ENCODE measurements around the gene CHIT1. TPM values are rescaled to one million over a fixed set of nuclear protein-coding genes. Genes with fewer than 3 reads are reported as not detected.

CHIT1 gene
- total and polyA plus RNA-seq, 9 donors, result 0.08 to 26.9 (median 0.90) TPM; not detected in 3

DNA sequence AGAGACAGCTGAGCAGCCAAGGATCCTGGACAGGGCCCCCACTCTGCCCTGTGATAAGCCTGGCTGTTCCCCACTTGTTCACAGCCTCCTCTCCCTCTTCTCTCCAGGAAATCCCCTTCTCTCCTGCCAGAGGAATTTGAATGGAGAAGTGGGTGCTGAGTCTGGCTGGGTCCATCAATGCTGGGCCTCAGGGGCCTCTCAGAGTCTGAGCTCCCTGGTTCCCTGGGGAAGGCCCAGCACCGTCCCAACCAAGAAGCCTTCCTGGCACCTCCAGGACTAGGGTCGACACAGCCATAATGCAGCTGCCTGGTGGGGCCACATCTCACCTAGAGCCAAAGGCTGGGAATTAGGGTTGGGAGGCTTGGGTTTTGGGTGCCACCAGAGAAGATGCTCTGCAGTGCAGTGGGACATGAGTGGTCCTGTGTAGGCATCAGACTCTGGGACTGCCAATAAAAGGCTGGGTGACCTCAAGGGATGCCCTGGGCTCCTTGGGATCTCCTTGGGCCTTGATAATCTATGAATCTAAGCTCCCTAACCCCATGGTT is 56.4 kb downstream of the CHIT1 start:
- no peaks in the 10 kb centered on the region for H3K27me3 ChIP-seq
- TF ChIP-seq POLR2A (IDR thresholded peaks at IDR 0.05), result no peak
- TF ChIP-seq EP300 (IDR thresholded peaks at IDR 0.05), result no peak
- TF ChIP-seq, protein P1, sequence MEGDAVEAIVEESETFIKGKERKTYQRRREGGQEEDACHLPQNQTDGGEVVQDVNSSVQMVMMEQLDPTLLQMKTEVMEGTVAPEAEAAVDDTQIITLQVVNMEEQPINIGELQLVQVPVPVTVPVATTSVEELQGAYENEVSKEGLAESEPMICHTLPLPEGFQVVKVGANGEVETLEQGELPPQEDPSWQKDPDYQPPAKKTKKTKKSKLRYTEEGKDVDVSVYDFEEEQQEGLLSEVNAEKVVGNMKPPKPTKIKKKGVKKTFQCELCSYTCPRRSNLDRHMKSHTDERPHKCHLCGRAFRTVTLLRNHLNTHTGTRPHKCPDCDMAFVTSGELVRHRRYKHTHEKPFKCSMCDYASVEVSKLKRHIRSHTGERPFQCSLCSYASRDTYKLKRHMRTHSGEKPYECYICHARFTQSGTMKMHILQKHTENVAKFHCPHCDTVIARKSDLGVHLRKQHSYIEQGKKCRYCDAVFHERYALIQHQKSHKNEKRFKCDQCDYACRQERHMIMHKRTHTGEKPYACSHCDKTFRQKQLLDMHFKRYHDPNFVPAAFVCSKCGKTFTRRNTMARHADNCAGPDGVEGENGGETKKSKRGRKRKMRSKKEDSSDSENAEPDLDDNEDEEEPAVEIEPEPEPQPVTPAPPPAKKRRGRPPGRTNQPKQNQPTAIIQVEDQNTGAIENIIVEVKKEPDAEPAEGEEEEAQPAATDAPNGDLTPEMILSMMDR (IDR thresholded peaks at IDR 0.05), result no peak
- H3K36me3 ChIP-seq, result no peaks in the 10 kb centered on the region
- H3K4me1 ChIP-seq (ENCODE audit: insufficient read depth), result peaks cover 2% of the 10 kb centered on the region
- H3K27ac ChIP-seq, result no peak overlapping the region
- no peaks in the 10 kb centered on the region for H3K9me3 ChIP-seq
- H3K4me3 ChIP-seq, result no peak overlapping the region
- WGBS, 3 donors, result 86 to 95% (median 88%) methylated on average over 2 of the region's 2 CpGs
- DNase-seq, result peak in 1 of 5 donors; percentile 14
- intact Hi-C loops (cut with DNase I), result no loop called here

DNA sequence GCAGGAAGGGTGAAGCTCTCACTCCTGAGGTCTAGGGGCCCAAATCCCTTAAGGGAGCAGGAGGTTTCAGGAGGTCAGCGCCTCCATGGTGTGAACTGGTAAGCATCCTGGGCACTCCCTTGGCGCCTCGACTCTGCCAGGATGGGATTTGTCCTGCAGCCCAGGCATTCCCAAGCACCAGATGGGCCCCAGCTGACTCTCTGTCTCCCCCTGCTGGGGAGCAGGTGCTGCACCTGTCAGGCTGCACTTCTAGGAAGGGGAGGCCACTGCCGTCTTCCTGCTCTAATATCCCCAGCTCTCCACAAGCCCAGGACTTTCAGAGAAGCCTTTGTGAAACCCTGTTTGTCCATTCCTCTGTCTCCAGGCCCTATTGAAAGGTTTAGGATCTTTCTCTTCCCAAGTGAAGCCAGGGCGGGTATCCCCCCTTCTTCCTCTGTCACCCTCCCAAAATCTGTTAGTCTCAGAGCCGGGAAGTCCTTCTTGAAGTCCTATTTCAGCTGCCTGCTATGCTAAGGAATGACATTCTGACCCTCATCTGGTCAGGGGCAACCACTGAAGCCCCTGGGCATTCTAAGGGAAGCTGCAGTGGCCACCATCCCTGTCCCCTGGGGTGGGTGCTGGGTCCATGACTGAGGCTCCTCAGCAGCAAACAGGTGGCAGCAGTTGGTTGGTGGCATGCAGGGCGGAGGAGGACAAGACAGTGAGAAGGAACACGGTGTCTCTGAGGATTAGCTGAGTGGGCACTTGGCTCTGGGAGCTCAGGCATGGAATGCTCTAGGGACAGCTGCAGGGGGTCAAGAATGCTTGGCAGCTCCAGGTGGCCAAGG is 57.1 kb downstream of the CHIT1 start:
- 63 to 65% (median 65%) methylated on average over 8 of the region's 8 CpGs for WGBS, 3 donors
- intact Hi-C loops (cut with DNase I), result no loop called here

DNA sequence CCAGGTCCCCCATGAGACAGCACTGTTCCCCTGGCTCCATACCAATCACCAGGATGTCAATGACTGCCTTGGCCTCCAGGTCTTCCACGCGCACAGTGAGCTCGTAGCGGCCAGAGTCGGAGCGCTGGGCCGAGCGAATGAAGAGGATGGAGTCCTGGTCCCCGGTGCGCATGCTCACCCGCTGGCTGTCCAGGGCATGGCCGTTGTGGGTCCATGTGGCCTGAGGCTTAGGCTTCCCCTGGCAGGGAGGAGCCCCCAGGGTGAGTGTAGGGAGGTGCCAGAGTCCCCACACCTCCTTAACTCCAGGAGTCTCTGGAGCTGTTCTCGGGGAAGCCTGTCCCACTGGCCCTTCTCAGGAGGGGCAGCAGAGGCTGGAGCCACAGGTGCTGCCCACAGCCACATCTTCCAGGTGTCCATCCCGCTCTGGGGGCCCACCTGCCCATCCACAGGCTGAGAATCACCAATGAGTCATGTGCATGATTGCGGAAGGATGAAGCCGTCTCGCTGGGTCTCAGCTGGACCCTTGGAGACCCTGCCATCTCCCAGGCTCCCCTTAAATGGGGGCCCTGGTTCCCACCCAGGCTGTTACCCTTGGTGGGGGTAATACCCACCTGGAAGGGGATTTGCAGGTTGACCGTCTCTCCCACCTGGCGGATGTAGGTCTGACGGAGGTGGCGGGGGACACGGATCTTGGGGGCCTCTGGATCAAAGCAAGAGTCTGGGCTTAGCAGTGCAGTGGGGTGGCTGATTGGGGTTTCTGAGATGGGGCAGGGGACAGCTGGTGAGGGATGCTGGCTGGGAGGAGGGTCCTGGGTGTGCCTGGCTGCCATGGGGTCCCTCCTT is 57.9 kb downstream of the CHIT1 start:
- intact Hi-C loops (cut with DNase I), result no loop called here
- Histone ChIP-seq H3K9me3 (no peaks in the 10 kb centered on the region), H3K4me3 (no peak overlapping the region), H3K4me1 (ENCODE audit: insufficient read depth) (no peaks in the 10 kb centered on the region), H3K36me3 (no peaks in the 10 kb centered on the region), H3K27me3 (no peaks in the 10 kb centered on the region), H3K27ac (no peak overlapping the region)
- DNase-seq, result peak in 1 of 5 donors; percentile 21
- TF ChIP-seq POLR2A (IDR thresholded peaks at IDR 0.05) (no peak), EP300 (IDR thresholded peaks at IDR 0.05) (no peak)
- TF ChIP-seq, protein P1 (IDR thresholded peaks at IDR 0.05), result no peak
- WGBS, 3 donors, result 92 to 94% (median 93%) methylated on average over 22 of the region's 22 CpGs

More for the DNA sequence above, 57.1 kb downstream of the CHIT1 start:
- no peaks in the 10 kb centered on the region for H3K36me3 ChIP-seq
- H3K9me3 ChIP-seq, result no peaks in the 10 kb centered on the region
- H3K27ac ChIP-seq, result no peak overlapping the region
- no peaks in the 10 kb centered on the region for H3K27me3 ChIP-seq
- no peak overlapping the region for H3K4me3 ChIP-seq
- H3K4me1 ChIP-seq (ENCODE audit: insufficient read depth), result no peaks in the 10 kb centered on the region
- DNase-seq, result peak in 1 of 5 donors; percentile 38
- TF ChIP-seq EP300 (IDR thresholded peaks at IDR 0.05) (no peak), POLR2A (IDR thresholded peaks at IDR 0.05) (no peak)
- TF ChIP-seq, protein P1 (IDR thresholded peaks at IDR 0.05), result no peak

DNA sequence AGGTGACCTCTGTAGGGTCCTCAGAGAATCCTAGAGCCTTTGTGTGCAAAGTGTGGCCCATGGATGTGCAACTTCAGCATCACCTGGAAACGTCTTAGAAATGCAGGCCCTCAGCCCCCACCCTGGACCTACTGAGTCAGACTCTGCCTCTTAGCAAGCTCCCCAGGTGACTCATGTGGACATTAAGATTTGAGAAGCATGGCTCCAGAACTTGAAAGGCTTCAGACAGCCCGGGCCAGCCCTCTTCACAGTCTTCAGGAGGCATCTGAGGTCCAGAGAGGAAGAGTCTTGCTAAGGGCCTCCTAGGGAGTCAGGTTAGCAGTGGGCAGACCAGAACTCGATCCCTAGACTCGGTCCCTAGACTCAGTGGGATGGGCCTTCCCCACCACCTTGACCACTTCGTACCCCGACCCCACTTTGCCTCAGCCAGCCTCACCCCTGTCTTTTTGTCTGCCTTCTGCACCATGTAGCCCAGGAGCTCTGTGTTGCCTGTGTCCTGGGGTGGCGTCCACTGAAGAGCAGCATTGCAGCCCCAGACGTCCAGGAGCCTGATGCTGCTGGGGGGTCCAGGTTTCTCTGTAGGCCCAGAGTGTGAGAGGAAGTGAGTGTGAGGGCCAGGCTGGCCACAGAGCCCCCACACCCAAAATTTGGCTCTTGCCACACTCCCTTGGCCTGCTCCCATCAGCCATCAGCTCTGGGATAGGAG is 58.7 kb downstream of the CHIT1 start:
- Histone ChIP-seq H3K27ac (no peak overlapping the region), H3K9me3 (no peaks in the 10 kb centered on the region), H3K4me1 (ENCODE audit: insufficient read depth) (no peaks in the 10 kb centered on the region), H3K4me3 (no peak overlapping the region), H3K27me3 (no peaks in the 10 kb centered on the region), H3K36me3 (no peaks in the 10 kb centered on the region)
- TF ChIP-seq, protein P1 (IDR thresholded peaks at IDR 0.05), result no peak
- TF ChIP-seq POLR2A (IDR thresholded peaks at IDR 0.05) (no peak), EP300 (IDR thresholded peaks at IDR 0.05) (no peak)
- peak in 1 of 5 donors; percentile 12 for DNase-seq
- intact Hi-C loops (cut with DNase I), result no loop called here
- WGBS, 3 donors, result 82 to 85% (median 82%) methylated on average over 8 of the region's 8 CpGs

Measured in ovary (tissue), 9 donors.